ENCODE data around the gene SLC1A1. TPM values are rescaled to one million over a fixed set of nuclear protein-coding genes. Genes with fewer than 3 reads are reported as not detected.

SLC1A1 gene
- total RNA-seq (under 1 TPM; 0.11 to 0.14 TPM), total RNA-seq (0 to 4.6 (median 0.33) reads per million in 172 experiments)
- polyA plus RNA-seq (2013, experiment 1 of 2): 0.13 TPM
- 0.29 TPM for polyA plus RNA-seq (2013, experiment 2 of 2)

- POLR2A ChIA-PET: interaction anchor here (1.1 to 1.5 kb wide), 2 partner anchors 61 to 110 kb away, joined by 4 to 6 read pairs; no protein-coding TSS in a partner anchor
- no peaks in the 10 kb centered on the region for H3K36me3 Mint-ChIP-seq (ENCODE audit: low read depth)
- no peak within 1 kb of the TSS for H3K27ac ChIP-seq (ENCODE audit: low read depth in 1 of 2, low read length in 2 of 2)
- peak within 1 kb of the TSS; percentile 90 for H3K4me3 Mint-ChIP-seq
- peaks cover 43% of the 10 kb centered on the region for H3K27me3 Mint-ChIP-seq
- no peaks in the 10 kb centered on the region for H3K9me3 ChIP-seq (ENCODE audit: control insufficient read depth in 1 of 2, insufficient read depth in 1 of 2, low read length in 2 of 2)
- TF ChIP-seq CTCF (IDR thresholded peaks at IDR 0.05): no peak
- DNase-seq (peak in 10 of 14 experiments; percentile 4 to 49 (median 26)), ATAC-seq (ENCODE audit: poor library complexity) (peak; percentile 72)
- peaks cover 22% of the 10 kb centered on the region for H3K4me1 ChIP-seq (ENCODE audit: insufficient read depth, low read length)
- intact Hi-C loops (cut with DNase I, micrococcal nuclease): loop anchor here (5.0 to 10.0 kb wide), 4 partner anchors 65 to 155 kb away; no protein-coding TSS in a partner anchor
- no peaks in the 10 kb centered on the region for H3K36me3 ChIP-seq (ENCODE audit: insufficient read depth, low read length)
- peaks cover 31% of the 10 kb centered on the region for H3K4me1 Mint-ChIP-seq (ENCODE audit: low read depth)
- H3K9me3 Mint-ChIP-seq: no peaks in the 10 kb centered on the region
- H3K27ac Mint-ChIP-seq: no peak within 1 kb of the TSS
- CTCF ChIA-PET: no interaction called here
- H3K4me3 ChIP-seq (ENCODE audit: low read length): peak within 1 kb of the TSS; percentile 43
- peaks cover 31 to 48% of the 10 kb centered on the region in 2 experiments for H3K27me3 ChIP-seq (ENCODE audit: control insufficient read depth in 1 of 2, insufficient read depth in 2 of 2, low read length in 2 of 2)
Observed at GRCh38 chr9:4489919-4490704, at the start of gene SLC1A1. Gene SLC1A1 (plus strand): TSS chr9:4490468. CDS start chr9:4490680, 212 bp downstream.

GRCh38 chr9:4442806-4443205 lies 47.5 kb upstream of the SLC1A1 start:
- Histone ChIP-seq H3K4me1 (ENCODE audit: insufficient read depth, low read length) (no peaks in the 10 kb centered on the region), H3K36me3 (ENCODE audit: insufficient read depth, low read length) (no peaks in the 10 kb centered on the region), H3K9me3 (ENCODE audit: control insufficient read depth in 1 of 2, insufficient read depth in 1 of 2, low read length in 2 of 2) (peaks cover 0 to 5% of the 10 kb centered on the region in 2 experiments), H3K4me3 (ENCODE audit: low read length) (no peak overlapping the region), H3K27ac (ENCODE audit: low read depth in 1 of 2, low read length in 2 of 2) (no peak overlapping the region), H3K27me3 (ENCODE audit: control insufficient read depth in 1 of 2, insufficient read depth in 2 of 2, low read length in 2 of 2) (peaks cover 0 to 3% of the 10 kb centered on the region in 2 experiments)
- H3K9me3 Mint-ChIP-seq: peaks cover 9% of the 10 kb centered on the region
- TF ChIP-seq CTCF (IDR thresholded peaks at IDR 0.05): no peak
- no peaks in the 10 kb centered on the region for H3K36me3 Mint-ChIP-seq (ENCODE audit: low read depth)
- ChIA-PET POLR2A (no interaction called here), CTCF (no interaction called here)
- DNase-seq (no peak), ATAC-seq (ENCODE audit: poor library complexity) (no peak)
- no peaks in the 10 kb centered on the region for H3K27me3 Mint-ChIP-seq
- H3K4me3 Mint-ChIP-seq: no peak overlapping the region
- H3K27ac Mint-ChIP-seq: no peak overlapping the region
- H3K4me1 Mint-ChIP-seq (ENCODE audit: low read depth): peaks cover 13% of the 10 kb centered on the region
- intact Hi-C loops (cut with DNase I, micrococcal nuclease): no loop called here

GRCh38 chr9:4443439-4443838 lies 46.8 kb upstream of the SLC1A1 start:
- Histone ChIP-seq H3K4me1 (ENCODE audit: insufficient read depth, low read length) (no peaks in the 10 kb centered on the region), H3K27me3 (ENCODE audit: control insufficient read depth in 1 of 2, insufficient read depth in 2 of 2, low read length in 2 of 2) (peaks cover 0 to 3% of the 10 kb centered on the region in 2 experiments), H3K27ac (ENCODE audit: low read depth in 1 of 2, low read length in 2 of 2) (no peak overlapping the region), H3K9me3 (ENCODE audit: control insufficient read depth in 1 of 2, insufficient read depth in 1 of 2, low read length in 2 of 2) (peaks cover 0 to 4% of the 10 kb centered on the region in 2 experiments), H3K36me3 (ENCODE audit: insufficient read depth, low read length) (no peaks in the 10 kb centered on the region), H3K4me3 (ENCODE audit: low read length) (no peak overlapping the region)
- TF ChIP-seq CTCF (IDR thresholded peaks at IDR 0.05): no peak
- Mint-ChIP-seq H3K36me3 (ENCODE audit: low read depth) (no peaks in the 10 kb centered on the region), H3K27ac (no peak overlapping the region), H3K4me3 (no peak overlapping the region), H3K4me1 (ENCODE audit: low read depth) (peaks cover 13% of the 10 kb centered on the region), H3K9me3 (peaks cover 9% of the 10 kb centered on the region), H3K27me3 (no peaks in the 10 kb centered on the region)
- ChIA-PET POLR2A (no interaction called here), CTCF (no interaction called here)
- intact Hi-C loops (cut with DNase I, micrococcal nuclease): no loop called here
- ATAC-seq (ENCODE audit: poor library complexity): no peak
- no peak for DNase-seq
